CD4-positive, alpha-beta T cell treated with Interleukin-2 at 100 ng/mL for 4 hours (primary cell): Measurements from ENCODE around the gene IQSEC1.
A peak's percentile ranks its signal among the peaks of the same experiment; 100 is the strongest.

ENCODE experiments used
- DNase-seq: peaks from one replicate; pipeline ENCODE4 v3.0.0-alpha.2; 2020; ENCODE audit warnings: low spot score

Gene IQSEC1

GRCh38 chr3:12934431-12934830, 138.8 kb downstream of the IQSEC1 start:
- no peak for DNase-seq

DNA sequence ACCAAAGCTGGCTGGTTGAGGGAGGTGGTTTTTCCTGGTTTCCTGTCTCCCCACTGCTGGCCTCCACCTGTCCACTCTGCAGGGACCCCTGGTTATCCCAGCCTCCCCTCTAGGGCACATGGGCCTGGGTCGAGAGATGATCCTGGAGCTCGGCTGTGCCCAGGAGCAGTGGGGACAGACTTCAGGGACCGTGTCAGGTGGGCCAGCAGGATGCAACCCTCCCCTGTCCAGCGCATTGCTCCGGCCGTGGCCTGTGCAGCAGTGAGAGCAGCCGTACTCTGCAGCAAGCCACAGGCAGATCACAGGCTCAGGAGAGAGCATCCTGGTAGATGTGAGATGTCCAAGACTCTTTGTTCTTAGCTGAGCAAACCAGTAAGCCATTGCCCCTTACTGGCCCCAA, 139.3 kb downstream of the IQSEC1 start:
- DNase-seq: no peak

DNA sequence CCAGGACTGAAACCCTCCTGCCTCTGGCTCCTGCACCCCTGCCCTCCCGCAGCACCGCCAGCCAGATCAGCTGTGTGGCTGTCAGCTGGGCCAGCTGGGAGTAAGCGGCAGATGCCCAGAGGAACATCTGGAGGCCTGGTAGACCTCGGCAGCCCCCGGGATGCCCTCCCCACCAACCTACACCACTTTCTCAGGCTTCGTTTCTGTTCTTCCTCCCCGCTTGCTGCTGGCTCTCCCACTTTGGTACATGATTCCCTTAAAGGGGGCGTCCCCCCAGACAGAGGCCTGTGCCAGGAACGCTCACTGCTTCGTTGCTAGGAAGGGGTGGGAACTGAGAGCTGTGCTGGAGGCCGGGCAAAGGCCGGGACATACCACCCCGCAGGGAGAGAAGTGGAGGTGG, 140.5 kb downstream of the IQSEC1 start:
- DNase-seq: no peak

GRCh38 chr3:12932347-12932746, 140.9 kb downstream of the IQSEC1 start:
- DNase-seq: no peak

DNA sequence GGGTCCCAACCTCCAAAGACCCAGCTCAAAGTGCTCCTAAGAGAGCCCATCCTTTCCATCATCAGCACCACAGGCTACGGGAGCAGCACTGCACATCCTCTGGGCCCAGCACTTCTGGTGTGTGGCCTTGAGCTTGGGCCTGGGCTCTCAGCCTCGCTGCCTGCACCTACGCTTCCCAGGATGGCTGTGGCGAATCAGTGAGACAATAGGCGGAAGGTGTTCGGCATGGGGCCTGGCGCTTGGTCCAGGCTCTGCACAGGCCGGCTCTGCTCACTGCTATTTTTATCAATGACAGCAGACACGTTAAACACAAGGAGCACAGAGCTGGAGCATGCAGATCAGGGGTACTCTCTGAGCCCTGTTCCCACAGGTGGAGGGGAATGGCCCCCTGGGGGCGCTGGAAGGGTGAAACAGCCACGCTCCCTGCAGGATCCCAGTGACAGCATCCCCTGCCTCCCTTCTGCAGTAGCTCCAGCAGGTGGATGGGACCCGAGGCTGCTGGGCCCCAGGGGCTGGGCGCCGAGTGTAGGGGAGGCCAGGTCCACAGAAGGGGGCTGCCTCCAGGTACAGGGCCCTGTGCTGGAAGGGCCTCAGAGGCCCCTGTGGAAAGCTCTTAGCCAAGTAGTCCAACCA, 141.8 kb downstream of the IQSEC1 start:
- no peak for DNase-seq

- DNase-seq: no peak
These were observed 143.4 kb downstream of the IQSEC1 start for GRCh38 chr3:12929801-12930200.

- DNase-seq: no peak
These were observed 146.6 kb downstream of the IQSEC1 start for GRCh38 chr3:12926660-12927059.

GRCh38 chr3:12925648-12926047, 147.6 kb downstream of the IQSEC1 start:
- DNase-seq: no peak

GRCh38 chr3:12924437-12924836, 148.8 kb downstream of the IQSEC1 start:
- no peak for DNase-seq

- DNase-seq: no peak
These were observed 150.3 kb downstream of the IQSEC1 start for GRCh38 chr3:12922881-12923431.

GRCh38 chr3:12922306-12922705, 150.9 kb downstream of the IQSEC1 start:
- no peak for DNase-seq

DNA sequence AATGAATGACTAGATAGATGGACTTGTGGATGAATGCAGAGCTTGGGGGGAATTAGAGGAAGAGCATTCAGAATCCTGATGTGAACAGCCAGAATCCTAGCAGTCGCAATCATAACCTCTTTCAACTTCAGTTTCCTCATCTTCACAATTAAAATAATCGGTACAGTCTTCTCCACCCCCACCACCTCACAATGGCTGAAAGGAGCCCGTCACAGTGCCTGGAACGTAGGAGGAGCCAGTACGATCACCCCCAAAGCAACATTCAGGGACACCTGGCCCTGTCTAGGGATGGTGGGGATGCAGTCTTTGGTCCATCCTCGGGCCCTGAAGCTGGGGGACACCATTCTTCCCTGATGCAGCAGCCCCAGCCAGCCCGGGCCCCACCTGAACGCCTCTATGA, 151.5 kb downstream of the IQSEC1 start:
- DNase-seq: no peak

DNA sequence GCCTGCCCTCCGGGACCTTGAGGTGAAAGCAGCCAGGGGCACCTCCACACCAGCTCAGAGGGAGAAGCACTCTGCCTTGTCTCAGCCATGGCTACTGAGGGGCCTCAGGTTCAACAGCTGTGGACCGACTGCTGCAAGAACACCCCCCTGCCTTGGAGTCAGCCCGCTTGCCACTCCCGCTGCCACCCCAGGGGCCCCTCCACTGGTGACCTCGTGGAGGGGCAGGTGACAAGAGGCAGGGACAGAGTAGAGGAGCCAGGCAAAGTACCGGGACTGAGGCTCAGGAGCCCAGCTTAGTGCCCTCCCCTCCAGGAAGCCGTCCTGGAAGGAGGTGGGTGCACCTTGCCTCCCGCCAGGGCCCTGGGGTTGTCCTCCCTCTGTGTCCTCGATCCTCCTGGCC, 152.3 kb downstream of the IQSEC1 start:
- no peak for DNase-seq

GRCh38 chr3:12919205-12919604, 154.0 kb downstream of the IQSEC1 start:
- DNase-seq: no peak

DNA sequence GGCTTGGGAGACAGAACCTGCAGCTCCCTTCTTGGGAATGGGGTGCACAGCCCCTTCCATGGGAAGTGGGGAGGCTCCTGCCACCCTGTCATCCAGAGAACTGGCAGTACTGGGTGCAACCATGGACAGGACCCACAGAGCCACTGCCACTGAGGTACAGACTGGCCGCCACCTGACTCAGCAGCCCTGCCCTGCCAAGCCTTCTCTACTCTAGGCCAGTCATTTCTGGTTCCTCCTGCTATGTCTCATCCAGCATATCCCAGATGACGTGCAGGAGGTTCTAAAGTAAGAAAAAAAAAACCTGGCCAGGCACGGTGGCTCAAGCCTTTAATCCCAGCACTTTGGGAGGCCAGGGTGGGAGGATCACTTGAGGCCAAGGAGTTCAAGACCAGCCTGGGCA, 155.0 kb downstream of the IQSEC1 start:
- DNase-seq: no peak

DNA sequence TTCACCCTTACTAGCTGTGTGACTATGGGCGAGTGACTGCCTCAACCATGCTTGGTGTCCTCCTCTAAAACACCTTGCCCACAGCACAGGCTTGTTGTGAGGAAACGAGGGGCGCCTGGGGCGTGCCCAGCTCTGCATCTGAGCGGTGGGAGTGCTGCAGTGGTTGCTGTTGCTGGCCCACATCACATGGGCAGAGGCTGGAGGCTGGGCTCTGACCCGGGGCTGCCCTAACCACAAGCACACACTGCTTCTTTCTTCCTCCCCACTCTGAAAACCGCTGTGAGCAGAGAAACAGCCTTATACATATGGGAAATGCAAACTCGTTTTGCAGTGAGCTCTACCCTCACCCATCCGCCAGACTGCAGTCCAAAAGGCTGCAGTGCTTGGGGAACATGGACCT, 157.1 kb downstream of the IQSEC1 start:
- peak; percentile 31 for DNase-seq

DNA sequence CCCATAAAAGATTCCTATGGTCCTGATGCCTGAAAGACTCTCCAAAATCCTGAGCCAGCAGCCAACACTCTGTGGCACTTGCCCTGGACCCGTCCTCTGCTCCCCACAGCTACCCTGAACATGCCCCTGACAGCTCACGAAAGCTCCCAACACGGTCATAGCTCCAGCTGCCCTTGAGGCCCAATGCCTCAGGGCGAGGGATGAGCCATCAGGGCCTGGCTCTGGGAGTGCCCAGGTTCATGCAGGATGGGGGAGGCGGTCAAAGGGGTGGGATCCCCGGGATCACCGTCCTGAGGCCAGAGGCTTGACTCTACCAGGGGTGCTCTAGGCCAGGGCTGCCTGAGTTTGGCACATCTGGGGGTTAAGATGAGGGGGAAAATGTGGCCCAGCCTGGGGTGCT, 159.1 kb downstream of the IQSEC1 start:
- DNase-seq: no peak

DNA sequence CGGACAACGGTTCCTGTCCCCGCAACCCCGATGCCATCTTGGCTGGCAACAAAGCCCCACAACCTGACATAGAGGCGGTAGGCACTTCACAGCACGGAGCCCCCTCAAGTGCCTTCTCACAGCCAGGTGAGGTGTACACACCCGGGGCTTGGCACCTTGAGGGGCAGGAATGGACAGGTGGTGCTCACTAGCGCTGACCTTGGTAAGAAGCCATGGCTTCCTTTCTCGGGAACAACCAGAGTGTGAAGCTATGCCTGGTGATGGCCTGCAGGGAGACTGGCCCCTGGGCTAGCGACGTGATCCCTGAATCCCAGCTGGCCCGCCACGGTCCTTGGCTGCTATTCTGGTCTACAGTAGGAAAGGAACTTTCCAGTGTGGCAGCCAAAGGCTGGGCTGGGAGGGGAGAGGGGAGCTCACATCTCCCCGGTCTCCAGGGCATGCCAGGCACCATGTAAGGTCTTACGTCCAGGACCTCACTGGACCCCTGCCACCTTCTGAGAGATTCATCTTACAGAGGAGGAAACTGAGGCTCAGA, 161.3 kb downstream of the IQSEC1 start:
- no peak for DNase-seq

- no peak for DNase-seq
These were observed 162.7 kb downstream of the IQSEC1 start for GRCh38 chr3:12910356-12911099.

- no peak for DNase-seq
These were observed 163.5 kb downstream of the IQSEC1 start for GRCh38 chr3:12909710-12910109.

DNA sequence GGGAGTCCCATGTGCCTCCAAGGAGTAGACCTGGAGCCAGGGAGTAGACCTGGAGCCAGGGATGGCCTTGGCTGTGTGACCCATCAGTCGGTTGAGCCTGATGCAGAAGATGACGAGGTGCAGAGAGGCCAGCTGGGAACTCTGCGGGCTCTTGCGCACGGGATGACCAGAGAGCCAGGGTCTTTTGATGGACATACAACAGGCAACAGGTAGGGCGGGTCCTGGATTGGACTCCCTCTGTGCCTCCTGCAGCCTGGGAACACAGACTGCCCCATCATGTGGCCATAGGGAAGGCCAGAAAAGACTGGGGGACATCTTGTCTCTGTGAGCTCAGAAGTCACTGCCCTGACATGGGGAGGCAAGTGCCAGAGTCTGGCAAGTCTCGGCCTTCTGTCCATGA, 164.4 kb downstream of the IQSEC1 start:
- no peak for DNase-seq

DNA sequence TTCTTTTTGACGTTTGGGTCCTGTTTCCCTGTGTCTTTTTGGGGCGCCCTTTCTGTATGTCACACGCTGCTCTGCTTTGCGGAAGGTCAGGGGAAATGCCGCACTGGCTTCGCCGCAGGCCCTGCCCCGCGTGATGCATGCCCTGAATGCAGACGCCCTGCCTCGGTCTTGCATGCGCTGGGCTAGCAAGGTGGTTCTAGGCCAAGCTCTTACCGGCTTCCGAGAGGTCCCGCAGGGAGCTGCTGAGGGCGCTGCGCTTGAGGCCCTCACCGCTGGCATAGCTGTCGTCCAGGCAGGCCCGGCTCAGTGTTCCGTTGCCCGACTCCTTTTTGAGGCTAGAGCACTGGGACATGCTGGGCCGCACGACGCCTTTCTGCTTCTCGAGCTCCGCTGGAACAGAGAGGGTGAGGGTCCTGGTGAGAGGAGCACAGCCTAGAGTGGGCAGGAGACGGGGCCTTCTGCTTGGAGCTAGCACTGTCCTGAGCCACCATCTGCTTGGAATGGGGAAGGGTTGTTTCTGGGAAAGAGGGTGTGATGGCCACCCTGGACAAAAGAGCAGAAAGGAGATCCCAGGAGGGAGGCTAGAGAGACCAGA, 165.0 kb downstream of the IQSEC1 start:
- DNase-seq: no peak

GRCh38 chr3:12907729-12908128, 165.5 kb downstream of the IQSEC1 start:
- DNase-seq: no peak
